AG04449 (cell line): ENCODE data around the gene LNX1.

Experiments
- CTCF ChIA-PET: fragments of 350-600 bp; formaldehyde crosslinking; extraction: SDS; loops from one replicate; lab custom pipeline; 2021; ENCODE audit warnings: antibody characterized with exemption; lab: Yijun Ruan, JAX
- POLR2A ChIA-PET: fragments of 400-600, 350-600 bp; formaldehyde crosslinking; extraction: SDS; loops from one replicate; lab custom pipeline; 2020; ENCODE audit warnings: antibody characterized with exemption, inconsistent platforms; lab: Yijun Ruan, JAX
- DNase-seq: peaks from one replicate; pipeline ENCODE4 v3.0.0-alpha.2; 2010; ENCODE audit warnings: low read depth, low spot score
- H3K4me3 ChIP-seq: 2 replicates; pipeline ENCODE4 v1.5.1; 2011; ENCODE audit warnings: low read depth, mild to moderate bottlenecking, control low read depth, low read length
- TF ChIP-seq, protein P1 (sequence below): IDR thresholded peaks from one replicate; pipeline ENCODE4 v1.5.1; 2011; ENCODE audit warnings: mild to moderate bottlenecking, moderate library complexity, low read length, control low read depth, inconsistent platforms; ENCODE audit not compliant: insufficient read depth; ENCODE audit errors: missing control alignments

LNX1 gene

DNA sequence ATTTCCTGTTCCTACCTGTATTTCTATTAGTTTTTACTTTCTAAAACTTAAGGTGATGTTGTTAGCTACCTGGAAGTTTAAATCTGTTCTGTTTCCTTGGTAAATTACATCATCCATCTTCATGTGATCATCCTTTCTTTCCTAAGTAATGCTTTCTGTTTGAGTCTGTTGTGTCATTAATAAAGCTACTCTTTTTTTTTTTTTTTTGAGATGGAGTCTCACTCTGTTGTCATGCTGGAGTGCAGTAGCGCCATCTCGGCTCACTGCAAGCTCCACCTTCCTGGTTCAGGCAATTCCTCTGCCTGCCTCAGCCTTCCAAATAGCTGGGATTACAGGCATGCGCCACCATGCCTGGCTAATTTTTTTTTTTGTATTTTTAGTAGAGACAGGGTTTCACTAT is 140.5 kb downstream of the LNX1 start:
- TF ChIP-seq, protein P1, sequence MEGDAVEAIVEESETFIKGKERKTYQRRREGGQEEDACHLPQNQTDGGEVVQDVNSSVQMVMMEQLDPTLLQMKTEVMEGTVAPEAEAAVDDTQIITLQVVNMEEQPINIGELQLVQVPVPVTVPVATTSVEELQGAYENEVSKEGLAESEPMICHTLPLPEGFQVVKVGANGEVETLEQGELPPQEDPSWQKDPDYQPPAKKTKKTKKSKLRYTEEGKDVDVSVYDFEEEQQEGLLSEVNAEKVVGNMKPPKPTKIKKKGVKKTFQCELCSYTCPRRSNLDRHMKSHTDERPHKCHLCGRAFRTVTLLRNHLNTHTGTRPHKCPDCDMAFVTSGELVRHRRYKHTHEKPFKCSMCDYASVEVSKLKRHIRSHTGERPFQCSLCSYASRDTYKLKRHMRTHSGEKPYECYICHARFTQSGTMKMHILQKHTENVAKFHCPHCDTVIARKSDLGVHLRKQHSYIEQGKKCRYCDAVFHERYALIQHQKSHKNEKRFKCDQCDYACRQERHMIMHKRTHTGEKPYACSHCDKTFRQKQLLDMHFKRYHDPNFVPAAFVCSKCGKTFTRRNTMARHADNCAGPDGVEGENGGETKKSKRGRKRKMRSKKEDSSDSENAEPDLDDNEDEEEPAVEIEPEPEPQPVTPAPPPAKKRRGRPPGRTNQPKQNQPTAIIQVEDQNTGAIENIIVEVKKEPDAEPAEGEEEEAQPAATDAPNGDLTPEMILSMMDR, result no peak
- no peak overlapping the region for H3K4me3 ChIP-seq
- ChIA-PET CTCF (interaction anchor here (1.1 kb wide), 1 partner anchor 61 kb away, joined by 4 read pairs; no protein-coding TSS in a partner anchor), POLR2A (no interaction called here)
- DNase-seq, result no peak

- H3K4me3 ChIP-seq, result no peak overlapping the region
Measured at GRCh38 chr4:53444954-53445353, 146.3 kb downstream of the LNX1 start.

DNA sequence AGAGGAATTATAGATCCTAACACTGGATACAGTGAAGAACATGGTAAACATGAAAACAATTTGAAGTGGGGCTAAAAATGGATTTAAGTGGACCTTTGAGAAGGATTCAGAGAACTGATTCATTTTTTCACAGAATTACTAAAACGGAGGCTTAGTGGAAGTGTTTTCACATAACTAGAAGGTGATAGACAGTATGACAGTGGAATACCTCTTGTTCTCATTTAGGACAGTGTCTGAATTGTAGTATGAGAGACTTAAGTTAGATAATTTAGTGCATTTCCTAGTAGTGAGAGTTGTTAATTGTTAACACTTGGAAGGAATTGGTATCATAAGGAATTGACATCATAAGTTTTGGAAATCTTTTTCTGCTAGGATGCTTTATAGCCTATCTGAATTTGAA is 149.7 kb downstream of the LNX1 start:
- no peak for DNase-seq
- no peak overlapping the region for H3K4me3 ChIP-seq
- ChIA-PET CTCF (no interaction called here), POLR2A (no interaction called here)
- TF ChIP-seq, protein P1, result no peak

More at GRCh38 chr4:53444954-53445353, 146.3 kb downstream of the LNX1 start:
- ChIA-PET CTCF (no interaction called here), POLR2A (no interaction called here)
- TF ChIP-seq, protein P1, result no peak
- no peak for DNase-seq

- no peak overlapping the region for H3K4me3 ChIP-seq
- ChIA-PET CTCF (interaction anchor here (0.9 kb wide), 1 partner anchor 472 kb away, joined by 4 read pairs; no protein-coding TSS in a partner anchor), POLR2A (no interaction called here)
- TF ChIP-seq, protein P1, result no peak
- no peak for DNase-seq
Measured at GRCh38 chr4:53436251-53436650, 155.0 kb downstream of the LNX1 start.

- H3K4me3 ChIP-seq, result no peak overlapping the region
- POLR2A ChIA-PET, result no interaction called here
- TF ChIP-seq, protein P1, result no peak
- no peak for DNase-seq
- CTCF ChIA-PET, result interaction anchor here (0.8 kb wide), 1 partner anchor 9 kb away, joined by 4 read pairs; no protein-coding TSS in a partner anchor
Measured at GRCh38 chr4:53432528-53433424, 158.5 kb downstream of the LNX1 start.

DNA sequence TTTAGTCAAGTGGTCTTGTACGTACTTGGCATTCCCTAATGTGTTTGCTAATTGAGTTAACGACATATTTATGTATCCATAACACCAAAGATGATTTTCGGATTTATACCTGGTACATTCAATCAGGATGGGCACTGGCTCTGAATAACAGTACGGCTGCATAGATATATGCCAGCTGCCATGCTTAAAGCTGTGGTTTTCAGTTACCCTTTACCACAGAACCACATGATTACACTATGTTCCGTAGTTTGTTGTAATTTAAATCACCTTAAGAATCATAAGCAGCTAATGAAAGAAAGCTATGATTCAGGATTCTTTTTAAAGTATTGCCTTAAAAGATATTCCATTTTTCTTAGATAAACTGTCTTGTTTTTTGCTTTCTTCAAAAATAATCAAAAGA is 160.2 kb downstream of the LNX1 start:
- ChIA-PET CTCF (no interaction called here), POLR2A (no interaction called here)
- no peak overlapping the region for H3K4me3 ChIP-seq
- DNase-seq, result no peak
- TF ChIP-seq, protein P1, result no peak
